ENCODE results near the gene TOM1L2.

Gene TOM1L2

GRCh38 chr17:17975436-17975835, 3.2 kb upstream of the TOM1L2 start:
- H3K27me3 ChIP-seq (ENCODE audit: control insufficient read depth in 1 of 2, insufficient read depth in 2 of 2, low read length in 2 of 2): no peaks in the 10 kb centered on the region
- no peaks in the 10 kb centered on the region for H3K9me3 ChIP-seq (ENCODE audit: control insufficient read depth in 1 of 2, low read length in 2 of 2)
- H3K4me1 ChIP-seq (ENCODE audit: control insufficient read depth in 1 of 2, insufficient read depth in 2 of 2, low read length in 2 of 2): peaks cover 17 to 22% of the 10 kb centered on the region in 2 donors
- no peak overlapping the region for H3K9ac ChIP-seq (ENCODE audit: low read depth in 1 of 2, low read length in 2 of 2)
- no peak overlapping the region for H3K4me3 ChIP-seq (ENCODE audit: low read depth in 1 of 2, low read length in 2 of 2)
- H3K27ac ChIP-seq (ENCODE audit: low read depth, low read length): no peak overlapping the region
- H3K36me3 ChIP-seq (ENCODE audit: control insufficient read depth in 1 of 2, insufficient read depth in 2 of 2, low read length in 2 of 2): no peaks in the 10 kb centered on the region

- Histone ChIP-seq H3K27ac (ENCODE audit: low read depth, low read length) (no peak overlapping the region), H3K27me3 (ENCODE audit: control insufficient read depth in 1 of 2, insufficient read depth in 2 of 2, low read length in 2 of 2) (no peaks in the 10 kb centered on the region), H3K4me3 (ENCODE audit: low read depth in 1 of 2, low read length in 2 of 2) (peak overlapping the region; percentile 63 to 77), H3K9me3 (ENCODE audit: control insufficient read depth in 1 of 2, low read length in 2 of 2) (no peaks in the 10 kb centered on the region), H3K4me1 (ENCODE audit: control insufficient read depth in 1 of 2, insufficient read depth in 2 of 2, low read length in 2 of 2) (peaks cover 19% of the 10 kb centered on the region in 2 donors), H3K36me3 (ENCODE audit: control insufficient read depth in 1 of 2, insufficient read depth in 2 of 2, low read length in 2 of 2) (no peaks in the 10 kb centered on the region), H3K9ac (ENCODE audit: low read depth in 1 of 2, low read length in 2 of 2) (no peak overlapping the region)
Measured at GRCh38 chr17:17972952-17973254, 703 bp upstream of the TOM1L2 start.

- no peaks in the 10 kb centered on the region for H3K36me3 ChIP-seq (ENCODE audit: control insufficient read depth in 1 of 2, insufficient read depth in 2 of 2, low read length in 2 of 2)
- H3K27me3 ChIP-seq (ENCODE audit: control insufficient read depth in 1 of 2, insufficient read depth in 2 of 2, low read length in 2 of 2): no peaks in the 10 kb centered on the region
- H3K9me3 ChIP-seq (ENCODE audit: control insufficient read depth in 1 of 2, low read length in 2 of 2): no peaks in the 10 kb centered on the region
- peak overlapping the region; percentile 74 to 80 for H3K9ac ChIP-seq (ENCODE audit: low read depth in 1 of 2, low read length in 2 of 2)
- H3K27ac ChIP-seq (ENCODE audit: low read depth, low read length): peak overlapping the region; percentile 74
- peaks cover 19% of the 10 kb centered on the region in 2 donors for H3K4me1 ChIP-seq (ENCODE audit: control insufficient read depth in 1 of 2, insufficient read depth in 2 of 2, low read length in 2 of 2)
- H3K4me3 ChIP-seq (ENCODE audit: low read depth in 1 of 2, low read length in 2 of 2): peak overlapping the region; percentile 86 to 91
Measured at GRCh38 chr17:17971431-17972125, 622 bp downstream of the TOM1L2 start.

- Histone ChIP-seq H3K36me3 (ENCODE audit: control insufficient read depth in 1 of 2, insufficient read depth in 2 of 2, low read length in 2 of 2) (no peaks in the 10 kb centered on the region), H3K9ac (ENCODE audit: low read depth in 1 of 2, low read length in 2 of 2) (peak overlapping the region; percentile 74 to 80), H3K27ac (ENCODE audit: low read depth, low read length) (no peak overlapping the region), H3K9me3 (ENCODE audit: control insufficient read depth in 1 of 2, low read length in 2 of 2) (no peaks in the 10 kb centered on the region), H3K4me1 (ENCODE audit: control insufficient read depth in 1 of 2, insufficient read depth in 2 of 2, low read length in 2 of 2) (peaks cover 19% of the 10 kb centered on the region in 2 donors), H3K4me3 (ENCODE audit: low read depth in 1 of 2, low read length in 2 of 2) (peak overlapping the region; percentile 86 to 91), H3K27me3 (ENCODE audit: control insufficient read depth in 1 of 2, insufficient read depth in 2 of 2, low read length in 2 of 2) (no peaks in the 10 kb centered on the region)
Measured at GRCh38 chr17:17970699-17971430, 1.3 kb downstream of the TOM1L2 start.

GRCh38 chr17:17966399-17966798, 5.8 kb downstream of the TOM1L2 start:
- H3K27ac ChIP-seq (ENCODE audit: low read depth, low read length): no peak overlapping the region
- H3K36me3 ChIP-seq (ENCODE audit: control insufficient read depth in 1 of 2, insufficient read depth in 2 of 2, low read length in 2 of 2): no peaks in the 10 kb centered on the region
- H3K4me3 ChIP-seq (ENCODE audit: low read depth in 1 of 2, low read length in 2 of 2): no peak overlapping the region
- no peaks in the 10 kb centered on the region for H3K27me3 ChIP-seq (ENCODE audit: control insufficient read depth in 1 of 2, insufficient read depth in 2 of 2, low read length in 2 of 2)
- no peaks in the 10 kb centered on the region for H3K9me3 ChIP-seq (ENCODE audit: control insufficient read depth in 1 of 2, low read length in 2 of 2)
- peaks cover 11 to 19% of the 10 kb centered on the region in 2 donors for H3K4me1 ChIP-seq (ENCODE audit: control insufficient read depth in 1 of 2, insufficient read depth in 2 of 2, low read length in 2 of 2)
- no peak overlapping the region for H3K9ac ChIP-seq (ENCODE audit: low read depth in 1 of 2, low read length in 2 of 2)

- no peak overlapping the region for H3K27ac ChIP-seq (ENCODE audit: low read depth, low read length)
- no peaks in the 10 kb centered on the region for H3K36me3 ChIP-seq (ENCODE audit: control insufficient read depth in 1 of 2, insufficient read depth in 2 of 2, low read length in 2 of 2)
- H3K4me3 ChIP-seq (ENCODE audit: low read depth in 1 of 2, low read length in 2 of 2): no peak overlapping the region
- H3K4me1 ChIP-seq (ENCODE audit: control insufficient read depth in 1 of 2, insufficient read depth in 2 of 2, low read length in 2 of 2): peaks cover 5 to 13% of the 10 kb centered on the region in 2 donors
- no peaks in the 10 kb centered on the region for H3K9me3 ChIP-seq (ENCODE audit: control insufficient read depth in 1 of 2, low read length in 2 of 2)
- H3K9ac ChIP-seq (ENCODE audit: low read depth in 1 of 2, low read length in 2 of 2): no peak overlapping the region
- no peaks in the 10 kb centered on the region for H3K27me3 ChIP-seq (ENCODE audit: control insufficient read depth in 1 of 2, insufficient read depth in 2 of 2, low read length in 2 of 2)
Measured at GRCh38 chr17:17965152-17965721, 7.0 kb downstream of the TOM1L2 start.

GRCh38 chr17:17964710-17965109, 7.5 kb downstream of the TOM1L2 start:
- H3K27ac ChIP-seq (ENCODE audit: low read depth, low read length): no peak overlapping the region

GRCh38 chr17:17963694-17964436, 8.3 kb downstream of the TOM1L2 start:
- Histone ChIP-seq H3K9me3 (ENCODE audit: control insufficient read depth in 1 of 2, low read length in 2 of 2) (no peaks in the 10 kb centered on the region), H3K27ac (ENCODE audit: low read depth, low read length) (no peak overlapping the region), H3K36me3 (ENCODE audit: control insufficient read depth in 1 of 2, insufficient read depth in 2 of 2, low read length in 2 of 2) (no peaks in the 10 kb centered on the region), H3K27me3 (ENCODE audit: control insufficient read depth in 1 of 2, insufficient read depth in 2 of 2, low read length in 2 of 2) (no peaks in the 10 kb centered on the region), H3K9ac (ENCODE audit: low read depth in 1 of 2, low read length in 2 of 2) (no peak overlapping the region), H3K4me3 (ENCODE audit: low read depth in 1 of 2, low read length in 2 of 2) (no peak overlapping the region), H3K4me1 (ENCODE audit: control insufficient read depth in 1 of 2, insufficient read depth in 2 of 2, low read length in 2 of 2) (peaks cover 18 to 27% of the 10 kb centered on the region in 2 donors)

More at GRCh38 chr17:17964710-17965109, 7.5 kb downstream of the TOM1L2 start:
- H3K27me3 ChIP-seq (ENCODE audit: control insufficient read depth in 1 of 2, insufficient read depth in 2 of 2, low read length in 2 of 2): no peaks in the 10 kb centered on the region
- peaks cover 10 to 19% of the 10 kb centered on the region in 2 donors for H3K4me1 ChIP-seq (ENCODE audit: control insufficient read depth in 1 of 2, insufficient read depth in 2 of 2, low read length in 2 of 2)
- no peak overlapping the region for H3K9ac ChIP-seq (ENCODE audit: low read depth in 1 of 2, low read length in 2 of 2)
- H3K9me3 ChIP-seq (ENCODE audit: control insufficient read depth in 1 of 2, low read length in 2 of 2): no peaks in the 10 kb centered on the region
- no peaks in the 10 kb centered on the region for H3K36me3 ChIP-seq (ENCODE audit: control insufficient read depth in 1 of 2, insufficient read depth in 2 of 2, low read length in 2 of 2)
- no peak overlapping the region for H3K4me3 ChIP-seq (ENCODE audit: low read depth in 1 of 2, low read length in 2 of 2)

GRCh38 chr17:17963066-17963465, 9.1 kb downstream of the TOM1L2 start:
- Histone ChIP-seq H3K27ac (ENCODE audit: low read depth, low read length) (no peak overlapping the region), H3K4me3 (ENCODE audit: low read depth in 1 of 2, low read length in 2 of 2) (no peak overlapping the region), H3K4me1 (ENCODE audit: control insufficient read depth in 1 of 2, insufficient read depth in 2 of 2, low read length in 2 of 2) (peaks cover 21 to 35% of the 10 kb centered on the region in 2 donors)

More at GRCh38 chr17:17963066-17963465, 9.1 kb downstream of the TOM1L2 start:
- Histone ChIP-seq H3K9ac (ENCODE audit: low read depth in 1 of 2, low read length in 2 of 2) (no peak overlapping the region), H3K27me3 (ENCODE audit: control insufficient read depth in 1 of 2, insufficient read depth in 2 of 2, low read length in 2 of 2) (no peaks in the 10 kb centered on the region), H3K36me3 (ENCODE audit: control insufficient read depth in 1 of 2, insufficient read depth in 2 of 2, low read length in 2 of 2) (no peaks in the 10 kb centered on the region), H3K9me3 (ENCODE audit: control insufficient read depth in 1 of 2, low read length in 2 of 2) (no peaks in the 10 kb centered on the region)

All from duodenal mucosa (tissue), 2 donors.